WTC11 (cell line): ENCODE results near the gene GOLGA8B. TPM values are rescaled to one million over a fixed set of nuclear protein-coding genes. Genes with fewer than 3 reads are reported as not detected.

ENCODE experiments used
- ATAC-seq: fragments of 200-7000 bp; cut with Tn5 transposase; 2 replicates; pipeline ENCODE4 v1.10.0; 2021; ENCODE audit warnings: mild to moderate bottlenecking, moderate library complexity
- CTCF ChIA-PET: fragments of 300-600 bp; sonication (Branson Sonifier 250); formaldehyde crosslinking; loops from one replicate; lab custom pipeline; 2021; ENCODE audit warnings: antibody characterized with exemption; lab: Charles Lee
- POLR2A ChIA-PET: fragments of 350-600 bp; sonication (Branson Sonifier 250); formaldehyde crosslinking; loops from one replicate; lab custom pipeline; 2021; ENCODE audit warnings: antibody characterized with exemption; lab: Charles Lee
- DNase-seq: peaks from one replicate; pipeline ENCODE4 v3.0.0; 2021; ENCODE audit warnings: low spot score
- H3K27ac Mint-ChIP-seq: 2 replicates; pipeline ENCODE4 v1.8.0; 2021; ENCODE audit warnings: mixed read lengths
- H3K27me3 Mint-ChIP-seq: 2 replicates; pipeline ENCODE4 v1.8.0; 2021; ENCODE audit warnings: low read depth, mild to moderate bottlenecking, moderate library complexity, mixed read lengths
- H3K36me3 Mint-ChIP-seq: 2 replicates; pipeline ENCODE4 v1.8.0; 2021; ENCODE audit warnings: mixed read lengths
- H3K4me1 Mint-ChIP-seq: 2 replicates; pipeline ENCODE4 v1.8.0; 2022; ENCODE audit warnings: mixed read lengths
- H3K4me3 Mint-ChIP-seq: 2 replicates; pipeline ENCODE4 v1.8.0; 2021; ENCODE audit warnings: mild to moderate bottlenecking, moderate library complexity, mixed read lengths
- H3K9me3 Mint-ChIP-seq: 2 replicates; pipeline ENCODE4 v1.8.0; 2021; ENCODE audit warnings: mixed read lengths
- ATF2 ChIP-seq: sonication (generic); formaldehyde crosslinking; IDR thresholded peaks from 2 replicates; pipeline ENCODE4 v1.8.1; 2022; ENCODE audit warnings: low read depth, missing genetic modification reagents, borderline replicate concordance
- CDX4 ChIP-seq: fragments of 250-450 bp; sonication (Bioruptor Pico); IDR thresholded peaks from 2 replicates; pipeline ENCODE4 v1.9.0; 2021; ENCODE audit warnings: moderate library complexity, mild to moderate bottlenecking, inconsistent platforms, borderline replicate concordance
- CREB1 ChIP-seq: sonication (generic); formaldehyde crosslinking; IDR thresholded peaks from 2 replicates; pipeline ENCODE4 v1.8.0; 2023; ENCODE audit warnings: mild to moderate bottlenecking, missing genetic modification reagents
- ELF4 ChIP-seq: sonication (generic); formaldehyde crosslinking; IDR thresholded peaks from 2 replicates; pipeline ENCODE4 v1.8.1; 2022; ENCODE audit warnings: low read depth, mild to moderate bottlenecking, moderate library complexity, missing genetic modification reagents
- EMX1 ChIP-seq: fragments of 250-450 bp; sonication (Bioruptor Pico); IDR thresholded peaks from 2 replicates; pipeline ENCODE4 v1.8.0; 2021; ENCODE audit warnings: mild to moderate bottlenecking
- ERG ChIP-seq: fragments of 250-450 bp; sonication (Bioruptor Pico); IDR thresholded peaks from 2 replicates; pipeline ENCODE4 v1.8.0; 2021; ENCODE audit warnings: mild to moderate bottlenecking
- FOXK1 ChIP-seq: sonication (generic); formaldehyde crosslinking; IDR thresholded peaks from 2 replicates; pipeline ENCODE4 v1.8.0; 2022; ENCODE audit warnings: mild to moderate bottlenecking, moderate library complexity, missing genetic modification reagents
- KAT7 ChIP-seq: sonication (generic); formaldehyde crosslinking; IDR thresholded peaks from 2 replicates; pipeline ENCODE4 v1.8.1; 2023; ENCODE audit warnings: missing genetic modification reagents, mild to moderate bottlenecking, borderline replicate concordance
- MLX ChIP-seq: sonication (generic); formaldehyde crosslinking; IDR thresholded peaks from 2 replicates; pipeline ENCODE4 v1.8.1; 2023; ENCODE audit warnings: mild to moderate bottlenecking, missing genetic modification reagents, moderate library complexity
- NFATC4 ChIP-seq: fragments of 250-450 bp; sonication (Bioruptor Pico); IDR thresholded peaks from 2 replicates; pipeline ENCODE4 v1.9.0; 2021; ENCODE audit warnings: mild to moderate bottlenecking
- PREB ChIP-seq: sonication (generic); formaldehyde crosslinking; IDR thresholded peaks from 2 replicates; pipeline ENCODE4 v1.8.1; 2022; ENCODE audit warnings: mild to moderate bottlenecking, missing genetic modification reagents, moderate library complexity, borderline replicate concordance
- PRRX2 ChIP-seq: fragments of 250-450 bp; sonication (Bioruptor Pico); IDR thresholded peaks from 2 replicates; pipeline ENCODE4 v1.8.0; 2021; ENCODE audit warnings: mild to moderate bottlenecking
- SOX15 ChIP-seq: fragments of 250-450 bp; sonication (Bioruptor Pico); IDR thresholded peaks from 2 replicates; pipeline ENCODE4 v1.9.0; 2021; ENCODE audit warnings: mild to moderate bottlenecking
- TCF7 ChIP-seq: sonication (generic); formaldehyde crosslinking; IDR thresholded peaks from 2 replicates; pipeline ENCODE4 v1.8.0; 2022; ENCODE audit warnings: mild to moderate bottlenecking, low read depth, missing genetic modification reagents, moderate library complexity
- TEAD1 ChIP-seq: sonication (generic); formaldehyde crosslinking; IDR thresholded peaks from 2 replicates; pipeline ENCODE4 v1.8.0; 2022; ENCODE audit warnings: mild to moderate bottlenecking, missing genetic modification reagents
- ZBTB43 ChIP-seq: sonication (generic); formaldehyde crosslinking; IDR thresholded peaks from 2 replicates; pipeline ENCODE4 v1.8.1; 2023; ENCODE audit warnings: mild to moderate bottlenecking, missing genetic modification reagents
- ZMAT4 ChIP-seq: fragments of 250-450 bp; sonication (Bioruptor Pico); IDR thresholded peaks from 2 replicates; pipeline ENCODE4 v1.9.0; 2021; ENCODE audit warnings: mild to moderate bottlenecking
- ZNF219 ChIP-seq: sonication (generic); formaldehyde crosslinking; IDR thresholded peaks from 2 replicates; pipeline ENCODE4 v1.8.0; 2023; ENCODE audit warnings: missing genetic modification reagents, mild to moderate bottlenecking, borderline replicate concordance
- ZNF263 ChIP-seq: sonication (generic); formaldehyde crosslinking; IDR thresholded peaks from 2 replicates; pipeline ENCODE4 v1.8.1; 2022; ENCODE audit warnings: low read depth, mild to moderate bottlenecking, moderate library complexity, missing genetic modification reagents
- ZNF317 ChIP-seq: sonication (generic); formaldehyde crosslinking; IDR thresholded peaks from 2 replicates; pipeline ENCODE4 v1.8.1; 2023; ENCODE audit warnings: low read depth, mild to moderate bottlenecking, moderate library complexity, missing genetic modification reagents, borderline replicate concordance
- ZNF416 ChIP-seq: fragments of 250-450 bp; sonication (Bioruptor Pico); IDR thresholded peaks from 2 replicates; pipeline ENCODE4 v1.9.0; 2021; ENCODE audit warnings: mild to moderate bottlenecking, inconsistent platforms
- ZSCAN18 ChIP-seq: fragments of 250-450 bp; sonication (Bioruptor Pico); IDR thresholded peaks from 2 replicates; pipeline ENCODE4 v2.1.2; 2022; ENCODE audit warnings: mild to moderate bottlenecking, moderate library complexity
- total RNA-seq: library from RNA; stranded (reverse); gene quantifications from 3 replicates; pipeline ENCODE4 v1.2.3, GENCODE V29; 2021

Gene GOLGA8B
- total RNA-seq, 1 experiment from 2014 or later, result 29.0 TPM

- no peak for TF ChIP-seq ZNF317 (CRISPR knock-in tag)
- TF ChIP-seq ZSCAN18 (CRISPR knock-in tag), result no peak
- TF ChIP-seq TEAD1, result no peak
- TF ChIP-seq ZMAT4, result no peak
- no peak for TF ChIP-seq TCF7 (CRISPR knock-in tag)
- TF ChIP-seq KAT7 (CRISPR knock-in tag), result no peak
- no peak for TF ChIP-seq EMX1 (CRISPR knock-in tag)
- no peak for TF ChIP-seq CDX4
- TF ChIP-seq PRRX2, result no peak
- TF ChIP-seq PREB (CRISPR knock-in tag), result no peak
- TF ChIP-seq ZNF263 (CRISPR knock-in tag), result no peak
- POLR2A ChIA-PET, result no interaction called here
- ATAC-seq, result no peak
- Mint-ChIP-seq H3K27me3 (no peaks in the 10 kb centered on the region; the same call in 1 of the 2 replicates), H3K36me3 (no peaks in the 10 kb centered on the region), H3K9me3 (no peaks in the 10 kb centered on the region), H3K4me1 (no peaks in the 10 kb centered on the region), H3K27ac (no peak overlapping the region), H3K4me3 (no peak overlapping the region)
- DNase-seq, result no peak
- CTCF ChIA-PET, result no interaction called here
Measured at GRCh38 chr15:34616613-34617012, 33.2 kb upstream of the GOLGA8B start.

- ChIA-PET CTCF (interaction anchor here (1.0 kb wide), 1 partner anchor 94 kb away, joined by 3 read pairs; no protein-coding TSS in a partner anchor), POLR2A (no interaction called here)
- no peaks in the 10 kb centered on the region for H3K36me3 Mint-ChIP-seq
- ATAC-seq (no peak), DNase-seq (no peak)
- no peak overlapping the region for H3K4me3 Mint-ChIP-seq
- no peak overlapping the region for H3K27ac Mint-ChIP-seq
- H3K4me1 Mint-ChIP-seq, result peaks cover 4% of the 10 kb centered on the region
- H3K27me3 Mint-ChIP-seq, result no peaks in the 10 kb centered on the region
- H3K9me3 Mint-ChIP-seq, result no peaks in the 10 kb centered on the region
- TF ChIP-seq ATF2 (CRISPR knock-in tag) (no peak), FOXK1 (no peak), CREB1 (no peak), NFATC4 (CRISPR knock-in tag) (no peak), ZNF219 (no peak)
Measured at GRCh38 chr15:34613997-34614396, 30.5 kb upstream of the GOLGA8B start.

GRCh38 chr15:34613301-34613700 is 29.9 kb upstream of the GOLGA8B start:
- DNase-seq (no peak), ATAC-seq (no peak)
- no peak overlapping the region for H3K4me3 Mint-ChIP-seq
- H3K27ac Mint-ChIP-seq, result no peak overlapping the region
- TF ChIP-seq MLX (CRISPR knock-in tag), result no peak
- no peak for TF ChIP-seq ERG (CRISPR knock-in tag)
- no peak for TF ChIP-seq ZNF416 (CRISPR knock-in tag)
- no peak for TF ChIP-seq ELF4 (CRISPR knock-in tag)
- TF ChIP-seq SOX15, result no peak
- no peak for TF ChIP-seq ZBTB43 (CRISPR knock-in tag)
- no peaks in the 10 kb centered on the region for H3K27me3 Mint-ChIP-seq
- POLR2A ChIA-PET, result no interaction called here
- CTCF ChIA-PET, result interaction anchor here (1.0 kb wide), 1 partner anchor 95 kb away, joined by 3 read pairs; no protein-coding TSS in a partner anchor
- H3K36me3 Mint-ChIP-seq, result no peaks in the 10 kb centered on the region
- H3K9me3 Mint-ChIP-seq, result no peaks in the 10 kb centered on the region
- H3K4me1 Mint-ChIP-seq, result peaks cover 4% of the 10 kb centered on the region
